ENCODE measurements around the gene FBXO41.

FBXO41 gene

DNA sequence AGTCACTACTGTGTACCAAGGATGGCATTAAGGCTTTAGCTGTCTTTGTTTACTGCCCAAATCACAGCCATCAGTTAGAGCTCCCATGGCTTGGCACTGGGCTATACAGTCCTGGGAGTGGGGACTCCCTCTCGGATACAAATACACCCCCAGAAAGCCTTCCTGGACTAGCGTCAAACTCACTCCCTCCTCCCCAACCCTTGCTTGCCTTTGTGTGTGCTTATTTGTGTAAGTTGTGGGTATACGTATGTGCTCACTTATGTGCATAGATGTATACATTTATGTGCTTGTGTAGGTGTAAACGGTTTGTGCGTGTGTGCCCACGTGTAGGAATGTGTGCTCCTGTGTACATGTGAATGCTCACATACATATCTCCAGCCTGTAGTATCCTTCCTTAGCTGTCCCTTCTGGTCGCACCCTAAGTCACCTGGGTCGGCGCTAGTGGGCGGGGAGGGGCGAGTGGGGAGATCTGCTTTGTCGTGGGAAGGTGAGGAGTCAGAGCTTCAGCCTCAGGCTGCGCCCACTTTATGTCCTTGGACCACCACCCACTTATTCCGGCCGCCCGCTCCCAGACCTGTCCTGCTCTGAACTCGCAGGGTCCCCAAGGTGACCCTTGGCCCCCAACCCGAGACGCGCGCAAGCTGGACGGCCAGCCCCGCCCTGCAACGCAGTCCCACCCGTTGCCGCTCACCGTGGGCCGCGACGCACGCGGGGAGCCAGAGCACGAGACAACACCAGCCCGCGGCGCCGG, 51.7 kb downstream of the FBXO41 start:
- TF ChIP-seq, protein P1, sequence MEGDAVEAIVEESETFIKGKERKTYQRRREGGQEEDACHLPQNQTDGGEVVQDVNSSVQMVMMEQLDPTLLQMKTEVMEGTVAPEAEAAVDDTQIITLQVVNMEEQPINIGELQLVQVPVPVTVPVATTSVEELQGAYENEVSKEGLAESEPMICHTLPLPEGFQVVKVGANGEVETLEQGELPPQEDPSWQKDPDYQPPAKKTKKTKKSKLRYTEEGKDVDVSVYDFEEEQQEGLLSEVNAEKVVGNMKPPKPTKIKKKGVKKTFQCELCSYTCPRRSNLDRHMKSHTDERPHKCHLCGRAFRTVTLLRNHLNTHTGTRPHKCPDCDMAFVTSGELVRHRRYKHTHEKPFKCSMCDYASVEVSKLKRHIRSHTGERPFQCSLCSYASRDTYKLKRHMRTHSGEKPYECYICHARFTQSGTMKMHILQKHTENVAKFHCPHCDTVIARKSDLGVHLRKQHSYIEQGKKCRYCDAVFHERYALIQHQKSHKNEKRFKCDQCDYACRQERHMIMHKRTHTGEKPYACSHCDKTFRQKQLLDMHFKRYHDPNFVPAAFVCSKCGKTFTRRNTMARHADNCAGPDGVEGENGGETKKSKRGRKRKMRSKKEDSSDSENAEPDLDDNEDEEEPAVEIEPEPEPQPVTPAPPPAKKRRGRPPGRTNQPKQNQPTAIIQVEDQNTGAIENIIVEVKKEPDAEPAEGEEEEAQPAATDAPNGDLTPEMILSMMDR (IDR thresholded peaks at IDR 0.05): no peak

- TF ChIP-seq, protein P1 (IDR thresholded peaks at IDR 0.05): no peak
These were observed 55.6 kb downstream of the FBXO41 start for GRCh38 chr2:73228631-73229030.

GRCh38 chr2:73227086-73227485, 57.2 kb downstream of the FBXO41 start:
- TF ChIP-seq, protein P1 (IDR thresholded peaks at IDR 0.05): no peak

GRCh38 chr2:73225513-73226360, 58.5 kb downstream of the FBXO41 start:
- TF ChIP-seq, protein P1 (IDR thresholded peaks at IDR 0.05): no peak

DNA sequence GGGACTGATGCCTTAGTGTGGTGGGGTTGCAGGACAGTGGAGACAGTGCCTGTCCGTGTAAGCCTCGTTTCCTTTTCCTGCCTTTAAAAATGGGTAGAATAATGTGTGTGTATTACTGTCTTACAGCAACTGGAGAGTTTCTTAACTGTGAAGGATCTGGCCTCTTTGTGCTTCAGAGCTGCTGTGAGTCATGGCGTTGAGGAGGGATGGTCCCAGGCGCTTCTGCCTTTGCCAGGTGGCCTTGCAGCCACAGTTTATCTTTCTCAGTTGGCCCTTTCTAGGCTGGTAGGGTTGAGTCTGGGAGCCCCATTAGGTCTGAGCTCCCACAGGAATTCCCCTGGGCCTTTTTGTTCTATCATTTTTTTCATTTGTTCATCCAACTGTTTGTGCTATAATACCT, 60.5 kb downstream of the FBXO41 start:
- TF ChIP-seq, protein P1 (IDR thresholded peaks at IDR 0.05): no peak

GRCh38 chr2:73218298-73218697, 66.0 kb downstream of the FBXO41 start:
- TF ChIP-seq, protein P1 (IDR thresholded peaks at IDR 0.05): no peak

DNA sequence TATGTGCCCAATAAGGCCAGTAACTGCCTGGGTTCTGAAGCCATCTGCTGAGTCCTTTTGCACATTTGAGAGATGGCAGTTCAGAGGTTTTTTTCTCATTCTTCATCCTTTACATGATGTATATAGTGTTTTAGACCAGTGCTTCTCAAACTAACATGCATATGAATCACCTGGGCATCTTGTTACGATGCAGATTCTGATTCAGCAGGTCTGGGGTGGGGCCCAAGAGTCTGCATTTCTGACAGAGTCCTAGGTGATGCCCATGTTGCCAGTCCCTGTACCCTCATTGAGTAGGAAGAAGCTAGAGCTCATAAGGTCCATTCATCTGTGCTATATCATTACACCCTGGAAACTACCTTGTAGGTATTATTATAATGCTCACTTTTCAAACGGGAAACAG, 66.5 kb downstream of the FBXO41 start:
- TF ChIP-seq, protein P1 (IDR thresholded peaks at IDR 0.05): no peak

All from LNCAP (cell line).